Omental fat pad (tissue), 4 donors: ENCODE results near the gene OR2W3. TPM values are rescaled to one million over a fixed set of nuclear protein-coding genes. Genes with fewer than 3 reads are reported as not detected.

Experiments used
- ATAC-seq: fragments of 150-250 bp; one replicate; pipeline ENCODE4 v1.9.1; 2016; ENCODE audit warnings: mild to moderate bottlenecking, moderate library complexity; ENCODE audit not compliant: low FRiP score
- DNase-seq: peaks from one replicate; pipeline ENCODE4 v3.0.0-alpha.2; 2019; ENCODE audit warnings: low spot score
- total RNA-seq, 4 donors: library from RNA; depleted of rRNA; stranded (reverse); fragments of >200 nt; gene quantifications; one replicate each; pipeline ENCODE4 v1.1.0, GENCODE V29; 2016
- TF ChIP-seq, protein P1 (sequence below), 3 donors: fragments of 450-650 bp; IDR thresholded peaks; one replicate each; pipeline ENCODE4 v1.5.1; 2016 to 2017; ENCODE audit warnings: antibody characterized with exemption in 3 of 3, mild to moderate bottlenecking in 3 of 3, moderate library complexity in 2 of 3

OR2W3 gene
- total RNA-seq, 4 donors from 2014 or later: 3.5 TPM; not detected in 3

DNA sequence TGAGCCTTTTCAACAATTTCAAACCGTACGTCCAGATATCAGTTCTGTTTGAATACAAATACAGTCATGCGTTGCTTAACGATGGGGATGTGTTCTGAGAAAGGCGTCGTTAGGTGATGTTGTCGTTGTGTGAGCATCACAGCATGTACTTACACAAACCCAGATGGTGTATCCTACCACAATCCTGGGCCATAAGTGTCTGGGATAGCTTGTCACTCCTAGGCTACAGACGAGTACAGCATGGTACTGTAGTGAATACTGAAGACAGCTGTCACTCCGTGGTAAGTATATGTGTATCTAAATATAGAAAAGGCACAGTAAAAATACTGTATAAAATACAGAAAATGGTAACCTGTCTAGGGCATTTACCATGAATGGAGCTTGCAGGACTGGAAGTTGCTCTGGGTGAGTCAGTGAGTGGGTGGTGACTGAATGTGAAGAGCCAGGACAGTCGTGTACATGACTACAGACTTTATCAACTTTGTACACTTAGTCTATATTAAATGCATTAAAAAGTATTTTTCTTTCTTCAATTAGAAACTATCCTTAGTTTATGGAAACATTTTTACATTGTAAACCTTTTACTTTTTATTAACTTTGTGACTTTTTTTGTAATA, 10.5 kb upstream of the OR2W3 start:
- DNase-seq: no peak
- TF ChIP-seq, protein P1, sequence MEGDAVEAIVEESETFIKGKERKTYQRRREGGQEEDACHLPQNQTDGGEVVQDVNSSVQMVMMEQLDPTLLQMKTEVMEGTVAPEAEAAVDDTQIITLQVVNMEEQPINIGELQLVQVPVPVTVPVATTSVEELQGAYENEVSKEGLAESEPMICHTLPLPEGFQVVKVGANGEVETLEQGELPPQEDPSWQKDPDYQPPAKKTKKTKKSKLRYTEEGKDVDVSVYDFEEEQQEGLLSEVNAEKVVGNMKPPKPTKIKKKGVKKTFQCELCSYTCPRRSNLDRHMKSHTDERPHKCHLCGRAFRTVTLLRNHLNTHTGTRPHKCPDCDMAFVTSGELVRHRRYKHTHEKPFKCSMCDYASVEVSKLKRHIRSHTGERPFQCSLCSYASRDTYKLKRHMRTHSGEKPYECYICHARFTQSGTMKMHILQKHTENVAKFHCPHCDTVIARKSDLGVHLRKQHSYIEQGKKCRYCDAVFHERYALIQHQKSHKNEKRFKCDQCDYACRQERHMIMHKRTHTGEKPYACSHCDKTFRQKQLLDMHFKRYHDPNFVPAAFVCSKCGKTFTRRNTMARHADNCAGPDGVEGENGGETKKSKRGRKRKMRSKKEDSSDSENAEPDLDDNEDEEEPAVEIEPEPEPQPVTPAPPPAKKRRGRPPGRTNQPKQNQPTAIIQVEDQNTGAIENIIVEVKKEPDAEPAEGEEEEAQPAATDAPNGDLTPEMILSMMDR (IDR thresholded peaks at IDR 0.05): no peak
- no peak for ATAC-seq

DNA sequence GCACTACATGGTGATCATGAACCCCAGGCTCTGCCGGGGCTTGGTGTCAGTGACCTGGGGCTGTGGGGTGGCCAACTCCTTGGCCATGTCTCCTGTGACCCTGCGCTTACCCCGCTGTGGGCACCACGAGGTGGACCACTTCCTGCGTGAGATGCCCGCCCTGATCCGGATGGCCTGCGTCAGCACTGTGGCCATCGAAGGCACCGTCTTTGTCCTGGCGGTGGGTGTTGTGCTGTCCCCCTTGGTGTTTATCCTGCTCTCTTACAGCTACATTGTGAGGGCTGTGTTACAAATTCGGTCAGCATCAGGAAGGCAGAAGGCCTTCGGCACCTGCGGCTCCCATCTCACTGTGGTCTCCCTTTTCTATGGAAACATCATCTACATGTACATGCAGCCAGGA, 589 bp downstream of the OR2W3 start:
- TF ChIP-seq, protein P1 (IDR thresholded peaks at IDR 0.05): no peak
- DNase-seq (no peak), ATAC-seq (no peak)

GRCh38 chr1:247904122-247904521, 8.7 kb downstream of the OR2W3 start:
- TF ChIP-seq, protein P1 (IDR thresholded peaks at IDR 0.05): no peak
- ATAC-seq (no peak), DNase-seq (no peak)

- ATAC-seq (no peak), DNase-seq (no peak)
- TF ChIP-seq, protein P1 (IDR thresholded peaks at IDR 0.05): no peak
Measured at GRCh38 chr1:247905181-247905580, 9.8 kb downstream of the OR2W3 start.

DNA sequence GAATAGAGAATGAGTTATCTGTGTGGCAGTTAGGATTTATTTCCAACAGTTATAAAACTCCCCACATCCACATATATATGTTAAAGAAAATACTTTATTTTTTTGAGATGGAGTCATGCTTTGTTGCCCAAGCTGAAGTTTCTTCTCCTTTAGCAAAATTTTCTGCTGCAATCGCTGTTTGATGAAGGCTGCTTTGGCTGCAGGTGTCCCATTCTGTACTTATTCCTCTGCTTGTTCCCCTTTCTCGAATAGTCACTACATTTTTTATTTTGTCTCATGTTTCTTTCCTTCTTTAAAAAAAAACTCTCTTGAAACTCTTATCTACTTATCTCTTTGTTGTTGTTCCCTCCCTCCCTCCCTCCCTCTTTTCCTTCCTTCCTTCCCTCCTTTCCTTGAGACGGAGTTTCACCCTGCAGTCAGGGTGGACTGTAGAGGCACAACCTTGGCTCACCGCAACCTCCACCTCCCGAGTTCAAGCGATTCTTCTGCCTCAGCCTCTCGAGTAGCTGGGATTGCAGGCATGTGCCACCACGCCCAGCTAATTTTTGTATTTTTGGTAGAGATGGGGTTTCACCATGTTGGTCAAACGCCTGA, 10.6 kb downstream of the OR2W3 start:
- TF ChIP-seq, protein P1 (IDR thresholded peaks at IDR 0.05): no peak
- ATAC-seq (no peak), DNase-seq (no peak)

GRCh38 chr1:247906504-247907047, 11.2 kb downstream of the OR2W3 start:
- no peak for DNase-seq
- ATAC-seq: peak; percentile 95
- TF ChIP-seq, protein P1 (IDR thresholded peaks at IDR 0.05): no peak

DNA sequence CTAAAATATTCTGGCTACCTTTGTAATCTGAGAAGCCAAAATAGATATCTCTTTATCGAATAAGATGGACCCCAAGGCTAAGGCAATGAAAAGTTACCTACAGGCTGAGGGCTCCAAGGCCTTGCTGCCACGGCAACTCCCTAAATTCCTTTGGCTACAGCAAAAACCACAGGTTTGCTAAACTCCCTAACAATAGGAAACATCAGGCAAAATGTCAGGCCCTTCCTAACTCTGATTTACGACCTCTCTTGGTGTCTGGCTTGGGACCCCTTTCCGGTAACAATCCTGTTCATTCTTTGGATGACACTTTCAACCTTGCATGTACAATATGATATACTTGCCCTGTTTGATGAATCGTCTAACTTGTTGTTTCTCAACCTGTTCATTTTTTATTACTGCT, 13.4 kb downstream of the OR2W3 start:
- ATAC-seq (no peak), DNase-seq (no peak)
- TF ChIP-seq, protein P1 (IDR thresholded peaks at IDR 0.05): no peak
